ENCODE data around the gene SOX18. TPM values are rescaled to one million over a fixed set of nuclear protein-coding genes. Genes with fewer than 3 reads are reported as not detected.

Gene SOX18
- total and polyA plus RNA-seq, 2 experiments from 2014 or later: 0.21 TPM; not detected in 1

DNA sequence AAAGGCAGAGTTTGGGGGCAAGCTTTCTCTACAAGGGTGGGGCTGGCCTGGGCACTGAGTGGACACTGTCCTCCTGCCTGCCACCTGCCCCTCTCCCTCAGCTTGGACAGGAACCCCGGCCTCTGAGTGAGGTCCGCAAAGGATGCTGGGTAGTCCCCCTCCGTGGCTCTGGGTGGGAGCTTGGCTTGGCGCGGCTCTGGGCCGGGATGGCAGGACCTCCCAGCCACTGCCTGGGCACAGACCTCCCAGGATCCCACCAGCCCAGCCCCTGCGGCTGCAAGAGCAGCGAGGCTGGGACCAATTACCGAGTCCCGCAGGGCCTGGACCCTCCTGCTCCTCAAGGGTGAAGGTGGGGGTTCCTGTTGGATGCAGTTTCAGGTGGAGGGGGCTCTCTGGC, 2.9 kb upstream of the SOX18 start (continued):
- TF ChIP-seq ZNF462 (CRISPR knock-in tag; IDR thresholded peaks at IDR 0.05): no peak

DNA sequence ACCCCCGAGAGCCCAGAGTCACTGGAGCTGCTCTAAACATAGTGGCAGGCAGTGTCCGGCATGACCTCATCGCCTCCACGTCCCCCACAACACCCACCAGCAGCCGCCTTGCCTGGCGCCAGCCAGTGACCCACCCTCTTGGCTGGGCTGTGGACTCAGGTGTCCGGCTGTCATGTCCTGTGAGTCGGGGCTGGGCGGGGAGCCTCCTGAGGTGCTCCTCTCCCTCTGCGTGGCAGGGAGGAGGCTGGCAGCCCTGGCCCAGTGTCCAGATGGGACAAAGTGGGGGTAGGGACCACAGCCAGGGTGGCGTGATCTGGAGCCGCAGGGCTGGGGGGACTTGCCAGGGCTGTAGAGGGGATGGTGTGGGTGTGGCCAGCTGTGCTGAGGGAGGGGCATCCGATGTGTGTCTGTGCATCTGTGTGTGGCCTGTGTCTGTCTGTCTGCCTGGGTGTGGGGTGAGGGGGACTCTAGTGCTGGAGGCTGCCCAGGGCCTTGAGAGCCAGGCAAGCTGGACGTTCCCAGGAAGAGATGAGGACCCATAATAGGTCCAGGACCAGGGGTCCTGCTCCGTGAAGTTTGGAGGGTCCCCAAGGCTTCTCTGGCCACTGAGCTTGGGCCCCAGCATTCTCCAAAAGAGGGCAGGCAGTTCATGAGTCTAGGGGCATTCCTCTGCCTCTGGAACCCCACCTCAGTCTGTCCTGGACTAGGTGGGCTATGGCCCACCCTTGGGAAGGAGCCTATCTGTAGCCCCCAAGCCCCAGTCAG, 2.3 kb upstream of the SOX18 start:
- H3K79me2 ChIP-seq (replicated peaks; ENCODE audit: insufficient read depth): no peaks in the 10 kb centered on the region
- H3K4me1 ChIP-seq (ENCODE audit: insufficient read depth): peaks cover 11% of the 10 kb centered on the region; the same call in 1 of the 2 replicates
- H3K27me3 ChIP-seq (ENCODE audit: insufficient read depth): peaks cover 37% of the 10 kb centered on the region
- Mint-ChIP-seq H3K27me3 (ENCODE audit: insufficient read depth, low read depth, poor library complexity) (peaks cover 51% of the 10 kb centered on the region), H3K27ac (no peak overlapping the region), H3K4me1 (peaks cover 20% of the 10 kb centered on the region), H3K4me3 (no peak overlapping the region), H3K36me3 (ENCODE audit: low read depth) (no peaks in the 10 kb centered on the region), H3K9me3 (no peaks in the 10 kb centered on the region)
- no peaks in the 10 kb centered on the region for H3K9me2 ChIP-seq (ENCODE audit: insufficient read depth)
- DNase-seq (ENCODE audit: low spot score) (no peak), ATAC-seq (no peak)
- no peak overlapping the region for H2AFZ ChIP-seq
- no peaks in the 10 kb centered on the region for H3K36me3 ChIP-seq (ENCODE audit: insufficient read depth)
- H3F3A ChIP-seq (replicated peaks; ENCODE audit: low read depth): 0 out of 2 replicates have a peak, but pooled peaks cover 6% of the 10 kb centered on the region
- no peaks in the 10 kb centered on the region for H4K20me1 ChIP-seq (replicated peaks; ENCODE audit: insufficient read depth)
- no peak overlapping the region for H3K4me2 ChIP-seq
- no peak overlapping the region for H3K4me3 ChIP-seq
- no peak overlapping the region for H3K27ac ChIP-seq (ENCODE audit: low read depth)
- no peak for TF ChIP-seq ZNF114 (CRISPR knock-in tag; IDR thresholded peaks at IDR 0.05)
- TF ChIP-seq CREB1 (CRISPR knock-in tag; IDR thresholded peaks at IDR 0.05; ENCODE audit: low read depth): no peak
- TF ChIP-seq ETS1 (IDR thresholded peaks at IDR 0.05): no peak
- no peak for TF ChIP-seq ZNF462 (CRISPR knock-in tag; IDR thresholded peaks at IDR 0.05)

All from GM23338 (cell line).